Left ventricle myocardium inferior (tissue), 1 donor: ENCODE results near the gene GUCY2D. TPM values are rescaled to one million over a fixed set of nuclear protein-coding genes. Genes with fewer than 3 reads are reported as not detected.

Experiments used
- DNase-seq: peaks from one replicate; pipeline ENCODE4 v3.0.0-alpha.2; 2020
- H3K27ac ChIP-seq: fragments of 200-600 bp; replicated peaks from 2 replicates; pipeline ENCODE4 v1.8.0; 2021
- H3K27me3 ChIP-seq: fragments of 200-600 bp; 2 replicates; pipeline ENCODE4 v1.8.0; 2021; ENCODE audit warnings: low read depth
- H3K36me3 ChIP-seq: fragments of 200-600 bp; 2 replicates; pipeline ENCODE4 v1.8.0; 2021
- H3K4me1 ChIP-seq: fragments of 200-600 bp; 2 replicates; pipeline ENCODE4 v1.8.0; 2021
- H3K4me3 ChIP-seq: fragments of 200-600 bp; 2 replicates; pipeline ENCODE4 v1.8.0; 2021; ENCODE audit warnings: mild to moderate bottlenecking, moderate library complexity
- H3K9me3 ChIP-seq: fragments of 200-600 bp; replicated peaks from 2 replicates; pipeline ENCODE4 v1.8.0; 2021
- intact Hi-C: fragments of 100-400 bp; cut with micrococcal nuclease; formaldehyde crosslinking; loops from one replicate; pipeline ENCODE4 v1.11.0; 2022
- total RNA-seq: library from RNA; stranded (reverse); fragmentation: NEBNext Ultra II Directional; extraction: Animal tissue kit (Norgen Biotek cat#: 25700); gene quantifications from one replicate; pipeline ENCODE4 v1.2.1, GENCODE V29; 2021
- TF ChIP-seq, protein P1 (sequence below): fragments of 200-600 bp; IDR thresholded peaks from 2 replicates; pipeline ENCODE4 v1.8.0; 2021; ENCODE audit warnings: antibody characterized with exemption, mild to moderate bottlenecking, borderline replicate concordance
- donor health status: DM: no; HTN: yes; CAD: no; lungs with severe emphysema.

GUCY2D gene
- total RNA-seq, 1 donor from 2014 or later = not detected

DNA sequence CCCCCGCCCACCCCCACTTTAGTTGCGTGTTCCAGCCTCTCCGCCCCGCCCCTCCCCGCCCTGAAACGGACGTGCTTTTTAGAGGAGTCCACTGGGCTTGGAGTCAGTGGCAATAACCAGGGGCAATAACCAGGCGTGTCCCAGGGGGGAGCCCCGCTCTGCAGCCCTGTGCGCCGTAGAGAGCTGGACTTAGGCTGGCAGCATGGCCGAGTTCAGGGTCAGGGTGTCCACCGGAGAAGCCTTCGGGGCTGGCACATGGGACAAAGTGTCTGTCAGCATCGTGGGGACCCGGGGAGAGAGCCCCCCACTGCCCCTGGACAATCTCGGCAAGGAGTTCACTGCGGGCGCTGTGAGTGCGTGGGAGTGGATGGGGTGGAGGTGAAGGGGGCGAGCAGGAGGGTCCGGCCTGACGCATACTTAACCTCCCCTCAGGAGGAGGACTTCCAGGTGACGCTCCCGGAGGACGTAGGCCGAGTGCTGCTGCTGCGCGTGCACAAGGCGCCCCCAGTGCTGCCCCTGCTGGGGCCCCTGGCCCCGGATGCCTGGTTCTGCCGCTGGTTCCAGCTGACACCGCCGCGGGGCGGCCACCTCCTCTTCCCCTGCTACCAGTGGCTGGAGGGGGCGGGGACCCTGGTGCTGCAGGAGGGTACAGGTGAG is 36.7 kb downstream of the GUCY2D start, which contains the start of gene ALOX15B:
ALOX15B (plus strand) TSS at position 106 of the 657 bp plus-strand sequence; CDS start at position 203, 97 bp downstream.
- H3K27me3 ChIP-seq = peaks cover 59% of the 10 kb centered on the region
- H3K4me1 ChIP-seq = peaks cover 9% of the 10 kb centered on the region
- no peaks in the 10 kb centered on the region for H3K9me3 ChIP-seq
- peak within 1 kb of the TSS; percentile 27 for H3K4me3 ChIP-seq
- H3K27ac ChIP-seq = no peak within 1 kb of the TSS
- intact Hi-C loops = no loop called here
- DNase-seq = no peak
- TF ChIP-seq, protein P1, sequence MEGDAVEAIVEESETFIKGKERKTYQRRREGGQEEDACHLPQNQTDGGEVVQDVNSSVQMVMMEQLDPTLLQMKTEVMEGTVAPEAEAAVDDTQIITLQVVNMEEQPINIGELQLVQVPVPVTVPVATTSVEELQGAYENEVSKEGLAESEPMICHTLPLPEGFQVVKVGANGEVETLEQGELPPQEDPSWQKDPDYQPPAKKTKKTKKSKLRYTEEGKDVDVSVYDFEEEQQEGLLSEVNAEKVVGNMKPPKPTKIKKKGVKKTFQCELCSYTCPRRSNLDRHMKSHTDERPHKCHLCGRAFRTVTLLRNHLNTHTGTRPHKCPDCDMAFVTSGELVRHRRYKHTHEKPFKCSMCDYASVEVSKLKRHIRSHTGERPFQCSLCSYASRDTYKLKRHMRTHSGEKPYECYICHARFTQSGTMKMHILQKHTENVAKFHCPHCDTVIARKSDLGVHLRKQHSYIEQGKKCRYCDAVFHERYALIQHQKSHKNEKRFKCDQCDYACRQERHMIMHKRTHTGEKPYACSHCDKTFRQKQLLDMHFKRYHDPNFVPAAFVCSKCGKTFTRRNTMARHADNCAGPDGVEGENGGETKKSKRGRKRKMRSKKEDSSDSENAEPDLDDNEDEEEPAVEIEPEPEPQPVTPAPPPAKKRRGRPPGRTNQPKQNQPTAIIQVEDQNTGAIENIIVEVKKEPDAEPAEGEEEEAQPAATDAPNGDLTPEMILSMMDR = no peak
- H3K36me3 ChIP-seq = no peaks in the 10 kb centered on the region

DNA sequence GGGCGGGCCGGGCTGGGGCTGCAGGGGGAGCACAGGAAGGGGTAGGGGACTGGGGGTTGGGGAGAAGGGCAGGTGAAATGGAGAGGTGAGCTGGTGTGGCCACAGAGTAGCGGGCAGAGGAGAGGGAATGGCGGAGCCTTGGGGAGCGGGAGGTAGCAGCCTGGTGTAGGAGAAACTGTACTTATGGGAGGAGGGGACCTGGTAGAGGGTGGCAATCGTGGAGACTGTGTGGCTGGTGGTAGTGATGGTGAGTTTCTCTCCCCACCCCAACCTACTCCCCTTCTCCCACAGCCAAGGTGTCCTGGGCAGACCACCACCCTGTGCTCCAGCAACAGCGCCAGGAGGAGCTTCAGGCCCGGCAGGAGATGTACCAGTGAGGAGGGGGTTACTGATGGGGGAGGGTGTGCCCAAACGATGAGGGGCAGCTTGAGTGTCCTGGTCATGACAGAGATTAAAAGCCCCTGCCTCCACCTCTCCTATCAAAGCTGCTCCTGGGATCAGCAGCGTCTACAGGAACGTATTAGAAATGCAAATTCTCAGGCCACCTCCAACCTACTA is 37.3 kb downstream of the GUCY2D start:
- H3K4me1 ChIP-seq = peaks cover 9% of the 10 kb centered on the region
- H3K4me3 ChIP-seq = no peak overlapping the region
- H3K27ac ChIP-seq = no peak overlapping the region
- no peak for DNase-seq
- no peaks in the 10 kb centered on the region for H3K36me3 ChIP-seq
- intact Hi-C loops = no loop called here
- peaks cover 57% of the 10 kb centered on the region for H3K27me3 ChIP-seq
- no peaks in the 10 kb centered on the region for H3K9me3 ChIP-seq
- TF ChIP-seq, protein P1 = no peak

DNA sequence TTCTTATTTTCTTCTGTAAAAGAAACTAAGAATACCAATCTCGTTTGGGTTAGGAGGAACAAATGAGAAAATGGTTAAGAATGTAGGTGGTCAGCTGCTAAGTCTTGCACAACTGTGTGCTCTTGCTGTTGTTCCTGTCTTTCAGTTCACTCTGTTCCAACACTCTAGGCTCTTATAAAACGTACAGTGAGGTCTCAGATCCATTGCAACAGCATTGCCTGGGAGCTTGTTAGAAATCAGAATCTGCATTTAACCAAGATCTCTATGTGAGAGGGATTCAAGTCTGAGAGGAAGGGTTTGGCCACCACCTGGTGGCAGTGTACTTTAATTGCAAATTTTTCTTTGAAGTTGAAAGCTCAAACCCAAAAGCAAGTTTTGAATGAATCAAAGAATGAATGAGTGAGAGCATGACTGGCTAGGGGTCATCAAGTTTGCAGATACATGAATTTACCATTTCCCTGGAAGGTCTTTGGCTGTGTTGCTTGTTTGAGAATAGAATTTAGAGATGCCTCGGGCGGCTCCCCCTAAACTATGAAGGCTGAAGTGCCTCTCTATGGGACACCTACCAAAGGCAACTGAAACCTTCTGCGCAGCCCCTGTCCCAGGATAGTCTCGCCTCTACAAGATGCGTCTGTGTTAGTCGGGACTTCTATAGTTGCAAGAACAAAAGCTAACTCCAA is 39.0 kb downstream of the GUCY2D start:
- intact Hi-C loops = no loop called here
- Histone ChIP-seq H3K27me3 (peaks cover 63% of the 10 kb centered on the region), H3K9me3 (no peaks in the 10 kb centered on the region), H3K27ac (peak overlapping the region; percentile 43), H3K4me3 (no peak overlapping the region), H3K4me1 (peaks cover 9% of the 10 kb centered on the region), H3K36me3 (no peaks in the 10 kb centered on the region)
- TF ChIP-seq, protein P1 = peak; percentile 73
- DNase-seq = no peak

DNA sequence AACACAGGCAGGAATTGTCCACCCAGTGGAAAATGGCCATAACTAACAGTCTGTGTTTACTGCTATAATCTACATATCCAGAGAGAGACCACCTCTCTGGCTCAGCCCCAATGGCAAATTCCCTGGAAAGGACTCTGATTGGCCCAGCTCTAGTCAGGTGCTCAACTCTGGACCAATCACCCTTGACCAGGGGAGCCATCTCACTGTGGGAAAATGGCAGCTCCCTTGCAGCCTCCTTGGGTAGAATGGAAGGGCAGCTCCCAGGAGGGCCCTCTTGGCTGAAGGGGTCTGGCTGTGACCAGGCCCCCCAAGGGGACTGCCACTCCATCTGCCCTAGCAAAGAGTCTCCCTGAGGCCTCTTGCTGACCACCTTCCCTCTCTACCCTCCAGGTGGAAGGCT is 39.6 kb downstream of the GUCY2D start:
- H3K27ac ChIP-seq = no peak overlapping the region
- no peak for DNase-seq
- H3K4me3 ChIP-seq = no peak overlapping the region
- TF ChIP-seq, protein P1 = no peak
- peaks cover 9% of the 10 kb centered on the region for H3K4me1 ChIP-seq
- peaks cover 63% of the 10 kb centered on the region for H3K27me3 ChIP-seq
- no peaks in the 10 kb centered on the region for H3K36me3 ChIP-seq
- no peaks in the 10 kb centered on the region for H3K9me3 ChIP-seq
- intact Hi-C loops = no loop called here

DNA sequence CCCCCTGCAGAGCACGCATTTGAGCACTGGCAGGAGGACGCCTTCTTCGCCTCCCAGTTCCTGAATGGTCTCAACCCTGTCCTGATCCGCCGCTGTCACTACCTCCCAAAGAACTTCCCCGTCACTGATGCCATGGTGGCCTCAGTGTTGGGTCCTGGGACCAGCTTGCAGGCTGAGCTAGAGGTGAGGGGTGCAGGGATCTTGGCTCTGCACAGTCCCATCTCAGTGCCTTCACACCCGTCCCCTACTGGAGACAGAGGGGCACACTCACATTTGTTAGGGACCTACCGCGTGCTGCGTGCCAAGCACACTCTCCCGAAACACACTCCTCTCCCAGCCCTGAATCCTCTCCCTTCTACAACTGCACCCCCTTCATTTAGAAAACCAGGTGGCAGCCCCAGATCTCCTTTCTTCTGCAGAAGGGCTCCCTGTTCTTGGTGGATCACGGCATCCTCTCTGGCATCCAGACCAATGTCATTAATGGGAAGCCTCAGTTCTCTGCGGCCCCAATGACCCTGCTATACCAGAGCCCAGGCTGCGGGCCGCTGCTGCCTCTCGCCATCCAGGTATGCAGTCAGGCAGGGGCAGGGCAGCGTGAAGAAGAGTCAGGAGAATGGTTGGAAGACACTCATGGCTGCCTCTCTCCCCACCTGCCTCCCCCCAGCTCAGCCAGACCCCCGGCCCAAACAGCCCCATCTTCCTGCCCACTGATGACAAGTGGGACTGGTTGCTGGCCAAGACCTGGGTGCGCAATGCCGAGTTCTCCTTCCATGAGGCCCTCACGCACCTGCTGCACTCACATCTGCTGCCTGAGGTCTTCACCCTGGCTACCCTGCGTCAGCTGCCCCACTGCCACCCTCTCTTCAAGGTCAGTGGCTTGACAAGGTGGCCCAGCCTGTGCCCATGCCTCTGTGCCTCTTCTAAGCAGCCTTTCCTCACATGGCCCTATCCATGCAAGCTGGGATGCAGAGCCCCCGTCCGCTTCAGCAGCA is 42.7 kb downstream of the GUCY2D start:
- TF ChIP-seq, protein P1 = no peak
- intact Hi-C loops = no loop called here
- Histone ChIP-seq H3K27me3 (peaks cover 41% of the 10 kb centered on the region), H3K27ac (no peak overlapping the region), H3K36me3 (no peaks in the 10 kb centered on the region), H3K4me1 (no peaks in the 10 kb centered on the region), H3K9me3 (no peaks in the 10 kb centered on the region), H3K4me3 (no peak overlapping the region)
- DNase-seq = no peak
